Fibroblast of mammary gland (primary cell): ENCODE results near the gene PPP1R3F.

Experiments
- DNase-seq: peaks from one replicate; pipeline ENCODE4 v3.0.0-alpha.2; 2010; ENCODE audit warnings: low read depth
- H3K4me3 ChIP-seq: 2 replicates; pipeline ENCODE4 v1.5.1; 2011; ENCODE audit warnings: low read depth, mild to moderate bottlenecking, low read length, moderate library complexity; ENCODE audit not compliant: control insufficient read depth
- CTCF ChIP-seq: conservative IDR thresholded peaks from 2 replicates; pipeline ENCODE4 v1.5.1; 2011; ENCODE audit warnings: low read depth, low read length, inconsistent platforms; ENCODE audit not compliant: control insufficient read depth, insufficient read depth

Gene PPP1R3F

GRCh38 chrX:49247916-49248811 is 21.4 kb upstream of the PPP1R3F start:
- no peak overlapping the region for H3K4me3 ChIP-seq
- TF ChIP-seq CTCF = no peak
- no peak for DNase-seq

- no peak for DNase-seq
- no peak for TF ChIP-seq CTCF
- H3K4me3 ChIP-seq = no peak overlapping the region
These were observed 20.5 kb upstream of the PPP1R3F start for GRCh38 chrX:49249071-49249470.

- no peak overlapping the region for H3K4me3 ChIP-seq
- TF ChIP-seq CTCF = no peak
- no peak for DNase-seq
These were observed 20.0 kb upstream of the PPP1R3F start for GRCh38 chrX:49249616-49250015.

- no peak for DNase-seq
- TF ChIP-seq CTCF = no peak
- H3K4me3 ChIP-seq = no peak overlapping the region
These were observed 19.5 kb upstream of the PPP1R3F start for GRCh38 chrX:49250066-49250465.

GRCh38 chrX:49250578-49250977 is 19.0 kb upstream of the PPP1R3F start:
- no peak overlapping the region for H3K4me3 ChIP-seq
- TF ChIP-seq CTCF = no peak
- no peak for DNase-seq

GRCh38 chrX:49251325-49251724 is 18.3 kb upstream of the PPP1R3F start:
- DNase-seq = no peak
- TF ChIP-seq CTCF = no peak
- H3K4me3 ChIP-seq = no peak overlapping the region
